HepG2 (cell line): ENCODE results near the gene SERPINF2. TPM values are rescaled to one million over a fixed set of nuclear protein-coding genes. Genes with fewer than 3 reads are reported as not detected.

Source experiments
- BRCA1 ChIP-seq: sonication (generic); formaldehyde crosslinking; IDR thresholded peaks from 2 replicates; pipeline ENCODE4 v1.4.0; 2020; ENCODE audit warnings: missing genetic modification reagents
- FIP1L1 ChIP-seq: fragments of 200-400 bp; formaldehyde crosslinking; IDR thresholded peaks from 2 replicates; pipeline ENCODE4 v1.6.1; 2018; ENCODE audit warnings: low read depth, mild to moderate bottlenecking, low read length, moderate library complexity, borderline replicate concordance; ENCODE audit not compliant: insufficient read depth
- HNRNPL ChIP-seq: fragments of 200-400 bp; formaldehyde crosslinking; IDR thresholded peaks from 2 replicates; pipeline ENCODE4 v1.6.1; 2017; ENCODE audit warnings: mild to moderate bottlenecking, low read depth, low read length
- KDM5B ChIP-seq: sonication (generic); formaldehyde crosslinking; IDR thresholded peaks from 2 replicates; pipeline ENCODE4 v1.4.0; 2020; ENCODE audit warnings: missing genetic modification reagents, mild to moderate bottlenecking, borderline replicate concordance
- MEIS1 ChIP-seq: sonication (generic); formaldehyde crosslinking; IDR thresholded peaks from 2 replicates; pipeline ENCODE4 v1.9.0; 2021; ENCODE audit warnings: mild to moderate bottlenecking, missing genetic modification reagents, moderate library complexity, borderline replicate concordance
- NR2C2 ChIP-seq: sonication (generic); formaldehyde crosslinking; IDR thresholded peaks from 2 replicates; pipeline ENCODE4 v1.4.0; 2020; ENCODE audit warnings: missing genetic modification reagents, mild to moderate bottlenecking, moderate library complexity, borderline replicate concordance
- NR2F1 ChIP-seq, 2 experiments: fragments of 450-650 bp in 1 of 2; formaldehyde crosslinking in 1 of 2; IDR thresholded peaks; 2 replicates each; pipeline versions ENCODE4 v1.5.0 to v1.6.1; 2016 to 2020; ENCODE audit warnings: mild to moderate bottlenecking in 1 of 2, missing compliant biosample characterization in 1 of 2, missing genetic modification reagents in 1 of 2, moderate library complexity in 1 of 2
- NR2F6 ChIP-seq, 2 experiments: IDR thresholded peaks; 2 replicates each; pipeline ENCODE4 v1.6.1; 2016; ENCODE audit warnings: antibody characterized with exemption in 1 of 2, mild to moderate bottlenecking in 1 of 2
- POLR2A ChIP-seq, 2 experiments: IDR thresholded peaks; 2 replicates each; pipeline ENCODE4 v1.6.1; 2011; ENCODE audit warnings: low read depth in 2 of 2, low read length in 2 of 2, mild to moderate bottlenecking in 1 of 2, moderate library complexity in 1 of 2; ENCODE audit not compliant: insufficient read depth in 1 of 2
- REL ChIP-seq: sonication (generic); formaldehyde crosslinking; conservative IDR thresholded peaks from 2 replicates; pipeline ENCODE4 v1.8.0; 2022; ENCODE audit warnings: mild to moderate bottlenecking, missing genetic modification reagents, moderate library complexity
- ZMYM3 ChIP-seq: sonication (generic); formaldehyde crosslinking; IDR thresholded peaks from 2 replicates; pipeline ENCODE4 v1.5.1; 2020; ENCODE audit warnings: mild to moderate bottlenecking, missing genetic modification reagents
- polyA plus RNA-seq, 8 experiments: library from polyadenylated mRNA; depleted of rRNA in 3 of 8; stranded (reverse) in 7 of 8; unstranded in 1 of 8; fragments of >200 nt; fragmentation: Illumina TruSeq in 4 of 8; extraction: Trizol in 4 of 8; gene quantifications; 2 replicates each; pipeline versions ENCODE4 v1.2.1 to v1.2.3, GENCODE V29; 2011 to 2016; ENCODE audit warnings: low read depth in 4 of 8, missing spikeins in 1 of 8, mixed read lengths in 1 of 8; ENCODE audit not compliant: insufficient read depth in 1 of 8
- total RNA-seq, 5 experiments: library from RNA; depleted of rRNA; stranded (reverse); fragments of >200 nt; fragmentation: Illumina TruSeq; extraction: Trizol; gene quantifications; 2 replicates each; pipeline ENCODE4 v1.2.3, GENCODE V29; 2016; ENCODE audit warnings: low read depth in 1 of 5
- TF ChIP-seq, protein P1 (sequence below): sonication (generic); formaldehyde crosslinking; IDR thresholded peaks from 2 replicates; pipeline ENCODE4 v1.4.0; 2020; ENCODE audit warnings: mild to moderate bottlenecking, low read depth, missing genetic modification reagents
- TF ChIP-seq, protein P2 (sequence below): sonication (generic); formaldehyde crosslinking; IDR thresholded peaks from 2 replicates; pipeline ENCODE4 v1.5.1; 2020; ENCODE audit warnings: mild to moderate bottlenecking, missing genetic modification reagents, moderate library complexity
- TF ChIP-seq, protein P3 (sequence below): sonication (generic); formaldehyde crosslinking; IDR thresholded peaks from 2 replicates; pipeline ENCODE4 v1.4.0; 2020; ENCODE audit warnings: mild to moderate bottlenecking, missing genetic modification reagents
- TF ChIP-seq, protein P4 (sequence below): sonication (generic); formaldehyde crosslinking; IDR thresholded peaks from 2 replicates; pipeline ENCODE4 v1.4.0; 2020; ENCODE audit warnings: missing genetic modification reagents
- TF ChIP-seq, protein P5 (sequence below): sonication (generic); formaldehyde crosslinking; IDR thresholded peaks from 2 replicates; pipeline ENCODE4 v1.5.1; 2020; ENCODE audit warnings: missing genetic modification reagents, mild to moderate bottlenecking, borderline replicate concordance

The SERPINF2 gene
- total and polyA plus RNA-seq, 2 of the 13 experiments (the other 11 are each of a cell fraction or from before 2014, with no cell fraction given): 309 to 548 TPM

DNA sequence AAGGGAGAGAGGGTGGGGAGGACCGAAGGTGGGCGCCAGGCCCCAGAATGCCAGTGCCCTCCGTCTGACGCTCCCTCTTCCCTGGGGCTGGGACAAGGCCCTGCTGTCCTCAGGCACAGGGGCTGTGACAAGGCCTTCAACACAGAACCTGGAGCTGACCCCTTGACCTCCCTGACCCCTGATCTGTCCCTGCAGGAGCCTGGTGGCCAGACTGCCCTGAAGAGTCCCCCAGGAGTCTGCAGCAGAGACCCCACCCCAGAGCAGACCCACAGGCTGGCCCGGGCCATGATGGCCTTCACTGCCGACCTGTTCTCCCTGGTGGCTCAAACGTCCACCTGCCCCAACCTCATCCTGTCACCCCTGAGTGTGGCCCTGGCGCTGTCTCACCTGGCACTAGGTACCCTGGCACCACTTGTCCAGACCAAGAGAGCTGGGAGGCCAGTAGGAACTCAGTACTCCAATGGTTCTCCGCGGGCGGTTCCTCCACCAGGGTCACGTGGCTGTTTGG, 2.9 kb downstream of the SERPINF2 start (continued):
- TF ChIP-seq, protein P1, sequence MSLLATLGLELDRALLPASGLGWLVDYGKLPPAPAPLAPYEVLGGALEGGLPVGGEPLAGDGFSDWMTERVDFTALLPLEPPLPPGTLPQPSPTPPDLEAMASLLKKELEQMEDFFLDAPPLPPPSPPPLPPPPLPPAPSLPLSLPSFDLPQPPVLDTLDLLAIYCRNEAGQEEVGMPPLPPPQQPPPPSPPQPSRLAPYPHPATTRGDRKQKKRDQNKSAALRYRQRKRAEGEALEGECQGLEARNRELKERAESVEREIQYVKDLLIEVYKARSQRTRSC (CRISPR knock-in tag): 0 out of 2 replicates have a peak, but pooled peaks have one; percentile 42
- TF ChIP-seq, protein P2, sequence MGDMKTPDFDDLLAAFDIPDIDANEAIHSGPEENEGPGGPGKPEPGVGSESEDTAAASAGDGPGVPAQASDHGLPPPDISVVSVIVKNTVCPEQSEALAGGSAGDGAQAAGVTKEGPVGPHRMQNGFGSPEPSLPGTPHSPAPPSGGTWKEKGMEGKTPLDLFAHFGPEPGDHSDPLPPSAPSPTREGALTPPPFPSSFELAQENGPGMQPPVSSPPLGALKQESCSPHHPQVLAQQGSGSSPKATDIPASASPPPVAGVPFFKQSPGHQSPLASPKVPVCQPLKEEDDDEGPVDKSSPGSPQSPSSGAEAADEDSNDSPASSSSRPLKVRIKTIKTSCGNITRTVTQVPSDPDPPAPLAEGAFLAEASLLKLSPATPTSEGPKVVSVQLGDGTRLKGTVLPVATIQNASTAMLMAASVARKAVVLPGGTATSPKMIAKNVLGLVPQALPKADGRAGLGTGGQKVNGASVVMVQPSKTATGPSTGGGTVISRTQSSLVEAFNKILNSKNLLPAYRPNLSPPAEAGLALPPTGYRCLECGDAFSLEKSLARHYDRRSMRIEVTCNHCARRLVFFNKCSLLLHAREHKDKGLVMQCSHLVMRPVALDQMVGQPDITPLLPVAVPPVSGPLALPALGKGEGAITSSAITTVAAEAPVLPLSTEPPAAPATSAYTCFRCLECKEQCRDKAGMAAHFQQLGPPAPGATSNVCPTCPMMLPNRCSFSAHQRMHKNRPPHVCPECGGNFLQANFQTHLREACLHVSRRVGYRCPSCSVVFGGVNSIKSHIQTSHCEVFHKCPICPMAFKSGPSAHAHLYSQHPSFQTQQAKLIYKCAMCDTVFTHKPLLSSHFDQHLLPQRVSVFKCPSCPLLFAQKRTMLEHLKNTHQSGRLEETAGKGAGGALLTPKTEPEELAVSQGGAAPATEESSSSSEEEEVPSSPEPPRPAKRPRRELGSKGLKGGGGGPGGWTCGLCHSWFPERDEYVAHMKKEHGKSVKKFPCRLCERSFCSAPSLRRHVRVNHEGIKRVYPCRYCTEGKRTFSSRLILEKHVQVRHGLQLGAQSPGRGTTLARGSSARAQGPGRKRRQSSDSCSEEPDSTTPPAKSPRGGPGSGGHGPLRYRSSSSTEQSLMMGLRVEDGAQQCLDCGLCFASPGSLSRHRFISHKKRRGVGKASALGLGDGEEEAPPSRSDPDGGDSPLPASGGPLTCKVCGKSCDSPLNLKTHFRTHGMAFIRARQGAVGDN (CRISPR knock-in tag): peak; percentile 56
- TF ChIP-seq ZMYM3 (CRISPR knock-in tag): peak; percentile 35; the same call in 1 of the 2 replicates
- TF ChIP-seq, protein P3, sequence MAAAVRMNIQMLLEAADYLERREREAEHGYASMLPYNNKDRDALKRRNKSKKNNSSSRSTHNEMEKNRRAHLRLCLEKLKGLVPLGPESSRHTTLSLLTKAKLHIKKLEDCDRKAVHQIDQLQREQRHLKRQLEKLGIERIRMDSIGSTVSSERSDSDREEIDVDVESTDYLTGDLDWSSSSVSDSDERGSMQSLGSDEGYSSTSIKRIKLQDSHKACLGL (CRISPR knock-in tag): 0 out of 2 replicates have a peak, but pooled peaks have one; percentile 40
- peak; percentile 33; the same call in 1 of the 2 replicates for TF ChIP-seq KDM5B
- peak in 1 of 2 experiments; percentile 34; a peak in 2 of 4 replicates for TF ChIP-seq POLR2A (IDR thresholded peaks at IDR 0.05; ENCODE audit: insufficient read depth in 1 of 2, low read depth in 2 of 2, low read length in 2 of 2)
- TF ChIP-seq HNRNPL: 0 out of 2 replicates have a peak, but pooled peaks have one; percentile 65
- TF ChIP-seq FIP1L1: no peak
- 0 out of 2 replicates have a peak, but pooled peaks have one; percentile 41 for TF ChIP-seq NR2C2 (CRISPR knock-in tag)
- TF ChIP-seq BRCA1 (CRISPR knock-in tag): no peak
- peak in 1 of 2 experiments; percentile 42; a peak in 2 of 4 replicates for TF ChIP-seq NR2F1 (CRISPR knock-in tag; IDR thresholded peaks at IDR 0.05)
- peak; percentile 78 for TF ChIP-seq NR2F6 (IDR thresholded peaks at IDR 0.05)
- TF ChIP-seq NR2F6 (CRISPR knock-in tag; IDR thresholded peaks at IDR 0.05): peak; percentile 40; the same call in 1 of the 2 replicates
- no peak for TF ChIP-seq REL (CRISPR knock-in tag)
- TF ChIP-seq, protein P4, sequence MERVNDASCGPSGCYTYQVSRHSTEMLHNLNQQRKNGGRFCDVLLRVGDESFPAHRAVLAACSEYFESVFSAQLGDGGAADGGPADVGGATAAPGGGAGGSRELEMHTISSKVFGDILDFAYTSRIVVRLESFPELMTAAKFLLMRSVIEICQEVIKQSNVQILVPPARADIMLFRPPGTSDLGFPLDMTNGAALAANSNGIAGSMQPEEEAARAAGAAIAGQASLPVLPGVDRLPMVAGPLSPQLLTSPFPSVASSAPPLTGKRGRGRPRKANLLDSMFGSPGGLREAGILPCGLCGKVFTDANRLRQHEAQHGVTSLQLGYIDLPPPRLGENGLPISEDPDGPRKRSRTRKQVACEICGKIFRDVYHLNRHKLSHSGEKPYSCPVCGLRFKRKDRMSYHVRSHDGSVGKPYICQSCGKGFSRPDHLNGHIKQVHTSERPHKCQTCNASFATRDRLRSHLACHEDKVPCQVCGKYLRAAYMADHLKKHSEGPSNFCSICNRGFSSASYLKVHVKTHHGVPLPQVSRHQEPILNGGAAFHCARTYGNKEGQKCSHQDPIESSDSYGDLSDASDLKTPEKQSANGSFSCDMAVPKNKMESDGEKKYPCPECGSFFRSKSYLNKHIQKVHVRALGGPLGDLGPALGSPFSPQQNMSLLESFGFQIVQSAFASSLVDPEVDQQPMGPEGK (CRISPR knock-in tag): 0 out of 2 replicates have a peak, but pooled peaks have one; percentile 20
- TF ChIP-seq, protein P5, sequence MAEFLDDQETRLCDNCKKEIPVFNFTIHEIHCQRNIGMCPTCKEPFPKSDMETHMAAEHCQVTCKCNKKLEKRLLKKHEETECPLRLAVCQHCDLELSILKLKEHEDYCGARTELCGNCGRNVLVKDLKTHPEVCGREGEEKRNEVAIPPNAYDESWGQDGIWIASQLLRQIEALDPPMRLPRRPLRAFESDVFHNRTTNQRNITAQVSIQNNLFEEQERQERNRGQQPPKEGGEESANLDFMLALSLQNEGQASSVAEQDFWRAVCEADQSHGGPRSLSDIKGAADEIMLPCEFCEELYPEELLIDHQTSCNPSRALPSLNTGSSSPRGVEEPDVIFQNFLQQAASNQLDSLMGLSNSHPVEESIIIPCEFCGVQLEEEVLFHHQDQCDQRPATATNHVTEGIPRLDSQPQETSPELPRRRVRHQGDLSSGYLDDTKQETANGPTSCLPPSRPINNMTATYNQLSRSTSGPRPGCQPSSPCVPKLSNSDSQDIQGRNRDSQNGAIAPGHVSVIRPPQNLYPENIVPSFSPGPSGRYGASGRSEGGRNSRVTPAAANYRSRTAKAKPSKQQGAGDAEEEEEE (CRISPR knock-in tag): no peak
- 0 out of 2 replicates have a peak, but pooled peaks have one; percentile 41 for TF ChIP-seq MEIS1 (CRISPR knock-in tag)
